HG02571 (cell line): ENCODE measurements around the gene ANKRD13C.
A peak's percentile ranks its signal among the peaks of the same experiment; 100 is the strongest.
"Not testable (repeated sequence)": the region's sequence is repeated elsewhere in the genome, so short reads cannot be mapped to it uniquely, and the experiment has no call there.

Experiments used
- ATAC-seq: cut with Tn5 transposase; IDR thresholded peaks from one replicate; pipeline ENCODE4 v1.9.1; 2021; ENCODE audit warnings: mild to moderate bottlenecking, moderate library complexity; ENCODE audit not compliant: unreplicated experiment

ANKRD13C gene

DNA sequence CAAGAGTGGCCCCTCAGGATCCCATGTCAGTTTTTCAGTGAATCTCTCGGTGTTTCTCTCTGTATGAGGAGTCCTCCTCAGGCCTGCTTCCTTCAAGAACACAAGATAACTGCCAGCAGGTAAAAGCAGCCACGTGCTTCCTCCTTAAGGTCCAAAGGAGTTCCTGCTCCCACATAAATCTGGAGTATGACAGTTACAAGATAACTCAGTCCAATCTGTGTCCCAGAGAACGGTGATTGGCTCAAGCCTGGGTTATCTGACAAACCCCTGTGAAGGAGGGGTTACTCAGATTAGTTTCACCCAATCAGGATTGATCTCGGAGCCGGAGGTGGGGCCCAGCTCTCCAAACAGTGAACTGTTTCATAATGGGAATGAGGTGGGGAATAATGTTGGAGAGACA lies 5.8 kb upstream of the ANKRD13C start:
- ATAC-seq = no peak

DNA sequence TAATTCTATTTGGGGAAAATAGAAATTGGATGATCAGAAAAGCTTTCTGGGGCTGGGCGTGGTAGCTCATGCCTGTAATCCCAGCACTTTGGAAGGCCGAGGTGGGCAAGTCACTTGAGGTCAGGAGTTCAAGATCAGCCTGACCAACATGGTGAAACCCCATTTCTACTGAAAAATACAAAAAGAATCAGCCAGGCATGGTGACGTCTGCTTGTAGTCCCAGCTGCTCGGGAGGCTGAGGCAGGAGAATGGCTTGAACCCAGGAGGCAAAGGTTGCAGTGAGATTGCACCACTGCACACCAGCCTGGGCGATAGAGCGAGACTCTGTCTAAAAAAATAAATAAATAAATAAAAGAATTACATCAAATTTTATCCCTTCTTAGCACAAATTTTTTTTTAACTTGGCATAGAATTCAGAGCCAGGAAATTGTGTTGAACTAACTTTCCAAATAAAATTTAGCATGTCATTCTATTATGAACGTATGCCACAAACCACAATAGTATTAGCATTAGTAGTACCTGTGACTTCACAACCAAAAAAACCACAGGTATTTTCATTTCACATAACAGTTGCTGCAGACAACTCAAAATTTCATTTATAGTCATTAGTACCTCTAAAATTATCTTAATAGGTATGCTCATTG lies 4.5 kb upstream of the ANKRD13C start:
- no peak for ATAC-seq

DNA sequence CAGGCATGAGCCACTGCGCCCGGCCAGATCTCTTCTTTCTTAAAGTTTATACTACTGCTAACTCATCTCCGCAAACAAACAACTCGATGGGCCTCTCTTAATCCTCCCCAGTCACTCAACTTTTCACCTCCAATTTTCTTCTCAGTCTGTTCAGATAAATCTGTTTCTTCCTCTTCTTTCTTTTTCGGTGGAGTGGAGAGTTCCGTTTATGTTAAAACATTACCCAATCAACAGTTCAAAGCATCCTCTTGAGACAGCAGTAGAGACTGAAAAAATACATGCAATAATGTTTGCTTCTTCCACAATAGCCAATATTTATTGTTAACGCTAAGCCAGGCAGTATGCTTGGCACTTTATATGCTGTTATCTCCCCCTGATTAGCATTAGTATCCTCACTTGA lies 1.4 kb upstream of the ANKRD13C start:
- ATAC-seq = no peak

DNA sequence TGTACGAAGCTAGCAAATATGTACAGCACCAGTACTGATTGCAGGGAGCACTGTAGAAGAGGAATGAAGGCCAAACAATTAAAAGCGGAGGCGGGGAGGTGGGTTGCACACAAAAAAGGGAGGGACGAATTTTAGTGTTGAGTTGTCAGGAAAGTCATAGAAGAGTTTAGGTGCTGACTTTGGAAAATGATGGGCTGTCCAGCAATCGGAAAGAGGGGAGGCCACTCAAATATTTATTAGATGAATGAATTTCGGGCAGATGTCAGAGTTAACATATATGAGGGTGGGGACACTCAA lies 537 bp upstream of the ANKRD13C start:
- ATAC-seq = no peak

GRCh38 chr1:70353601-70354331 lies 756 bp downstream of the ANKRD13C start:
- ATAC-seq = peak; percentile 15

DNA sequence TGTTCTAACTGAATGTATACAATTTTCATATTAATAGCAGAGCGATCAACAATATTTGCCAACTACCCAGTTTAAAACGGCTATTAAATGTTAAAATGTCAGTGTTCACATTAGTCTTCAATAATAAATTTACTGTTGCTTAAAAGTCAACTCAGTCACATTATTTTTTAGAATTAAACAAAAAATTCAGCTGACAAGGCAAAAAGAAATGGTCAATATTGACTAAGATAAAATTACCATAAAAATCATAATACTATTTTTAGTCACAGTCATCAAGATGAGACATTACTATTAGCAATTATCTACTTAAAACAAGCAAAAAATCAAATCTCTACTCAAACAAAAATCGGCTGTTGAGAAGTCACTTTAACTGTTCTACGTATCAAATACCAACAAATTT lies 1.5 kb downstream of the ANKRD13C start:
- no peak for ATAC-seq

DNA sequence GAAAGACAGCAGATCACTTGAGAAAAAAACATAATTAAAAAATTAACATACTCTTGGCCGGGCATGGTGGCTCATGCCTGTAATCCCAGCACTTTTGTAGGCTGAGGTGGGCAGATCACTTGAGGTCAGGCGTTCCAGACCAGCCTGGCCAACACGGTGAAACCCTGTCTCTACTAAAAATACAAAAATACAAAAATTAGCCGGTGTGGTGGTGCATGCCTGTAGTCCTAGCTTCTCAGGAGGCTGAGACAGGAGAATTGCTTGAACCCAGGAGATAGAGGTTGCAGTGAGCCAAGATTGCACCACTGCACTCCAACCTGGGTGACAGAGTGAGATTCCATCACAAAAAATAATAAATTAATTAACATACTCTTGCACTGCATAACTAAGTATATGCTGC lies 4.7 kb downstream of the ANKRD13C start:
- not testable (repeated sequence) for ATAC-seq

GRCh38 chr1:70348399-70349165 lies 5.9 kb downstream of the ANKRD13C start:
- ATAC-seq = no peak

DNA sequence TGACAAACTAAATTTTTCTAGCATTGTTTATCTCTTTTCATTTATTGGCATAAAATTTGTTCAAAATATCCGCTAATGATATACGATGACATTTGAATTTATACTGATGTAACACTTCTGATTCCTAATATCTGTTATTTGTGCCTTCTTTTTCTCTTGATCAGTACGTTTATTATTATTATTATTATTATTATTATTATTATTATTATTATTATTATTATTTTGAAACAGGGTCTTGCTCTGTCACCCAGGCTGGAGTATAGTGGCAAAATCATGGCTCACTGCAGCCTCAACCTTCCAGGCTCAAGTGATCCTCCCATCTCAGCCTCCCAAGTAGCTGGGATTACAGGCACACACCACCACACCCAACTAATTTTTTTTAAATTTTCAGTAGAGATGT lies 14.9 kb downstream of the ANKRD13C start:
- ATAC-seq = not testable (repeated sequence)

DNA sequence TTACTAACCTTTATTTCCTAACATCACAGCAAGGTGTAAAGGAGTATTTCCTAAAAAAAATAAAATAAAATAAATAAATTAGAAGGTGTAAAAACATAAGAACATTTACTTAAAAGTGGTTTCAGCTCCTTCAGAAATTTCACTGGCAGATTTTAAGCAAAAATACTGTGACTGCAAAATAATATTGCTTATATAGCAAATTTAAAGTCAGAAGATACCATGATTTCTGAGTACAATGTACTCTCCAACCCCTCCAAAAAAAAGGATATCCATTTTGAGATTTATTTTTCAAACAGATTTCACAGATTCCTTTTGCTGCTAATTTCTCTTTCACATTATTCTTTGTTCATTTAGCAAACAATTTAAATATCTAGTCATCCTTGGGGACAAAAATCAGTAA lies 18.5 kb downstream of the ANKRD13C start:
- ATAC-seq = no peak

DNA sequence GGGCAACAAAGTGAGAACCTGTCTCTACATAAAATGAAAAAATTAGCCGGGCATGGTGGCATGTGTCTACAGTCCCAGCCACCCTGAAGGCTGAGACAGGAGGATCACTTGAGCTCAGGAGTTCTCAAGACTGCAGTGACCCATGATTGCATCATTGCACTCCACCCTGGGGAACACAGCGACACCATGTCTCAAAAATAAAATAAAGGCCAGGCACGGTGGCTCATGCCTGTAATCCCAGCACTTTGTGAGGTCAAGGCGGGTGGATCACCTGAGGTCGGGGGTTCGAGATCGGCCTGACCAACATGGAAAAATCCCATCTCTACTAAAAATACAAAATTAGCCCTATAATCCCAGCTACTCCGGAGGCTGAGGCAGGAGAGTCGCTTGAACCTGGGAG lies 20.1 kb downstream of the ANKRD13C start:
- no peak for ATAC-seq

- ATAC-seq = no peak
Measured at GRCh38 chr1:70333245-70333644, 21.3 kb downstream of the ANKRD13C start.

DNA sequence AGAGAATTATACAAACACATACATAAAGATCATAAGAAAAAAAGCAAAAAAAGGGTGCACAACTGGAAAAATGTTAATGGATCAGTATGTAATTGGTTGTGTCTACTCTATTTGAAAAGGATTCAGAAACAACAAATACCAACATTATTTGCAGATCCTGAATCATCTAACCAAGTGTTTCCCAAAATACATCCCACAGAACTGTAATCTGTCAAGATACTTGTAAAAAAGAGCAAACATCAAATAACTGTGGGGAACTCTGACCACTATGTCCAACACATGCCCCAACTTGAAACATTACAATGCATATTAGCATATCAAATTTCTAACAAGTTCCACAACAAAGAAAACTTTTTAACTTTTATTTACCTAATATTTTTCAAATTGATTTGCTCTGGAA lies 22.6 kb downstream of the ANKRD13C start:
- ATAC-seq = no peak

DNA sequence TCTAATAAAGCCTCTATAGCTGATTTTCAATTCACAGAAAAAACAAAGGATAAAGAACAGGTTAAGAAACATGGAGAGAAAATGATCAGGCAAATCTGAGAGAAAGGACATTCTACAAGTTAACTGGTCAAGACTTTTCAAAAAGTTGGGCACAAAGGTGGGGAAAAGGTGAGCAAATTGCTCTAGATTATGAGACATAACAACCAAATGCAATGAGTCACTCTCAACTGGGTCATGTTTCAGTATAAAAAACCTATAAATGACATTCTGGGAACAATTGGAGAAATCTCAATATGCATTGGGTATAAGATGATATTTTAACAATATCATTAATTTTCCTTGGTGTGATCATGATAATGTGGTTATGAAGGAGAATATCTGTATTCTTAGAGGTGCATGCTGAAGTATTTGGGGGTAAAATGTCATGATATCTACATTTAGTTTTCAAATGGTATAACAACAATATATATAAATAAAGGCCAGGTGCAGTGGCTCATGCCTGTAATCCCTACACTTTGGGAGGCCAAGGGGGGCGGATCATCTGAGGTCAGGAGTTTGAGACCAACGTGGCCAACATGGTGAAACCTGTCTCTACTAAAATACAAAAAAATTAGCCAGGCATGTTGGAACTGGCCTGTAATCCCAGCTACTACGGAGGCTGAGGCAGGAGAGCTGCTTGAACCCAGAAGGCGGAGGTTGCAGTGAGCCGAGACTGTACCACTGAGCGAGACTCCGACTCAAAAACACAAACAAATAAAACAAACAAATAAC lies 27.0 kb downstream of the ANKRD13C start:
- ATAC-seq = no peak

- no peak for ATAC-seq
Measured at GRCh38 chr1:70324683-70325082, 29.8 kb downstream of the ANKRD13C start.

GRCh38 chr1:70319750-70320149 lies 34.8 kb downstream of the ANKRD13C start:
- no peak for ATAC-seq

DNA sequence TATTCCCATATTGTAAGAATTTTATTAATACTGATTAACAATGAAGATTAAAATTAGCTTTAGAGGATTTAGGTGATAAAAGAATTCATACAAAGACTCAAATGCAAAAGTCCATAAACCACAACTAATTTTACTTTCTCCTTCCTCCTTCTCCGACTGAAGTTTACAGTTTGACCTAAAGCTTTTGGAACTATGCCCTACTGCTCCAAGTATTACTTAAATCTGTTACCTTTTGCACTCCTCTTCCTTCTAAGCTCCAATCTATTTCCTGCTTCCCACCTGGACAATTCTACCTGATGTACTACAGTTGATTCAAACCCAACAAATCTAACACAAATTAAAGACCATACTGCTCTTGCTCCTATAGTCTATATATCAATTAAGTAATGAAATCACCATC lies 36.3 kb downstream of the ANKRD13C start:
- no peak for ATAC-seq

GRCh38 chr1:70317087-70317486 lies 37.4 kb downstream of the ANKRD13C start:
- ATAC-seq = no peak

GRCh38 chr1:70315782-70316181 lies 38.7 kb downstream of the ANKRD13C start:
- no peak for ATAC-seq

DNA sequence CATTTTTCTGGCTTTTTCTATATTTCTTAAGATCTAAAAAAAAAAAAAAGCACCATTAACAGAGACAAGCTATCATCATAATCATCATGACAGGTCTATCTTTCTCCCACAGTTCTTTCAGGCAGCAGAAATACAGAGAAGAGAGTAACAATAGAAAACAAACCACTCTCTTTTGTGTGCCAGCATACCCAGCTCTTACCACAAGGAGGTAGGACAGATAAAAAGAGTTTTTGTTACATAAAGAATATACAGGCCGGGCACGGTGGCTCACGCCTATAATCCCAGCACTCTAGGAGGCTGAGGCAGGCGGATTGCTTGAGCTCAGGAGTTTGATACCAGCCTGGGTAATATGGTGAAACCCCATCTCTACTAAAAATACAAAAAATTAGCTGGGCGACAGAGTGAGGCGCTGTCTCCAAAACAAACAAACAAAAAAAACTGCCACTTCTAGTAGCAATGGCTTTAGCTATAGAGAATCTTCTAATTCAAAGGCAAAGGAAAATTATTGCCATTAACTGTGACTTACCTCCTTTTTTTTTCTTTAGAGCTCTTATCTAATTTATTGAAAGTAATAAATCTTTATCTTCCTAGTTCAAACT lies 39.7 kb downstream of the ANKRD13C start:
- ATAC-seq = no peak

DNA sequence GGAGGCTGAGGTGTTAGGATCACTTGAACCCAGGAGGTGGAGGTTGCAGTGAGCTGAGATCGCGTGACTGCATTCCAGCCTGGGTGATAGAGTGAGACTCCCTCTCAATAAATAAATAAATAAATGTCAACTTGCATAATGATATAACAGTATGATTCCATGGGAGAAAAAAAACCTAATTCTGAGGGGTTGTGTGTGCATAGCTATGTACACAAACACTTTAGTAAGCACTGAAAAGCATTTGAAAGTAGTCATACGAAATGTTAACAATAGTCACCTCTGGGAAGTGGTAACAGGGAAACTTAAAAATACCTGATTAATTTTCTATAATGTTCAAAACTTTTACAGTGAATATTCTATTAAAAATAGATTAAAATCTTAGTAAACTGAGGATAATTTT lies 43.2 kb downstream of the ANKRD13C start:
- no peak for ATAC-seq
